Panc1 (cell line): ENCODE results near the gene ADCY2. TPM values are rescaled to one million over a fixed set of nuclear protein-coding genes. Genes with fewer than 3 reads are reported as not detected.

ENCODE experiments used
- ATAC-seq: fragments of 200-7000 bp; cut with Tn5 transposase; 2 replicates; pipeline ENCODE4 v1.9.1; 2020; ENCODE audit warnings: mild to moderate bottlenecking, moderate library complexity
- Bru-seq: library from RNA; stranded (reverse); fragments of 400-500 nt; gene quantifications from one replicate; lab custom pipeline; 2021; lab: Mats Ljungman, UMichigan
- BruChase-seq, 2 experiments: library from RNA; stranded (reverse); fragments of 400-500 nt; gene quantifications; one replicate each; lab custom pipeline; 2021; lab: Mats Ljungman, UMichigan
- BruUV-seq: library from RNA; stranded (reverse); fragments of 400-500 nt; replicated peaks from 2 replicates; lab custom pipeline; 2021; lab: Mats Ljungman, UMichigan
- CTCF ChIA-PET: fragments of 300-600 bp; sonication (Branson Sonifier 250); formaldehyde crosslinking; loops from one replicate; lab custom pipeline; 2022; ENCODE audit warnings: antibody characterized with exemption; lab: Charles Lee
- POLR2A ChIA-PET: fragments of 300-600 bp; sonication (Branson Sonifier 250); formaldehyde crosslinking; loops from one replicate; lab custom pipeline; 2022; ENCODE audit warnings: antibody characterized with exemption; lab: Charles Lee
- DNase-seq: peaks from one replicate; pipeline ENCODE4 v3.0.0-alpha.2; 2010; ENCODE audit warnings: low read depth, low spot score
- H3K27ac ChIP-seq: 2 replicates; pipeline ENCODE4 v1.5.1; 2011; ENCODE audit warnings: mild to moderate bottlenecking, low read length, inconsistent platforms
- H3K27me3 ChIP-seq: fragments of 200-500 bp; sonication (Bioruptor generic); 2 replicates; pipeline ENCODE4 v1.6.0; 2014; ENCODE audit warnings: low read length, inconsistent platforms; ENCODE audit not compliant: control insufficient read depth, insufficient read depth
- H3K36me3 ChIP-seq: fragments of 200-500 bp; sonication (Bioruptor generic); 2 replicates; pipeline ENCODE4 v1.5.1; 2014; ENCODE audit warnings: inconsistent platforms, mild to moderate bottlenecking, low read length, moderate library complexity; ENCODE audit not compliant: control insufficient read depth, insufficient read depth
- H3K4me1 ChIP-seq: 2 replicates; pipeline ENCODE4 v1.5.1; 2011; ENCODE audit warnings: inconsistent platforms, mild to moderate bottlenecking, low read length, moderate library complexity; ENCODE audit not compliant: control insufficient read depth, insufficient read depth
- H3K4me3 ChIP-seq, 2 experiments: 2 replicates each; pipeline ENCODE4 v1.5.1; 2011 to 2012; ENCODE audit warnings: low read depth in 2 of 2, low read length in 2 of 2, mild to moderate bottlenecking in 2 of 2, inconsistent platforms in 1 of 2, moderate library complexity in 1 of 2
- H3K9me3 ChIP-seq: fragments of 200-500 bp; sonication (Bioruptor generic); 2 replicates; pipeline ENCODE4 v1.5.1; 2014; ENCODE audit warnings: low read depth, mild to moderate bottlenecking, inconsistent platforms, low read length, moderate library complexity; ENCODE audit not compliant: control insufficient read depth, insufficient read depth
- CTCF ChIP-seq: fragments of 450-650 bp; IDR thresholded peaks from 2 replicates; pipeline ENCODE4 v1.5.1; 2017; ENCODE audit warnings: mild to moderate bottlenecking
- POLR2AphosphoS5 ChIP-seq: IDR thresholded peaks from 2 replicates; pipeline ENCODE4 v1.6.1; 2012; ENCODE audit warnings: mild to moderate bottlenecking, low read depth, low read length, moderate library complexity
- REST ChIP-seq, 2 experiments: IDR thresholded peaks; 2 replicates each; pipeline ENCODE4 v1.6.1; 2011 to 2012; ENCODE audit warnings: low read depth in 2 of 2, control low read depth in 1 of 2, low read length in 1 of 2, mild to moderate bottlenecking in 1 of 2, moderate library complexity in 1 of 2; ENCODE audit not compliant: insufficient read depth in 1 of 2
- SIN3A ChIP-seq: IDR thresholded peaks from 2 replicates; pipeline ENCODE4 v1.6.1; 2012; ENCODE audit warnings: low read depth, mild to moderate bottlenecking, low read length, moderate library complexity, borderline replicate concordance; ENCODE audit not compliant: insufficient read depth
- TCF7L2 ChIP-seq: IDR thresholded peaks from 2 replicates; pipeline ENCODE4 v1.6.1; 2011; ENCODE audit warnings: mild to moderate bottlenecking, low read depth, low read length, inconsistent platforms
- in situ Hi-C: cut with HindIII; loops from 2 replicates; pipeline ENCODE4 v1.10.0; 2016; ENCODE audit warnings: low sequenced_read_pairs, low pct_unique_long_range_greater_than_20kb
- intact Hi-C: fragments of 100-400 bp; cut with micrococcal nuclease; formaldehyde crosslinking; loops from one replicate; pipeline ENCODE4 v1.10.0; 2022; ENCODE audit not compliant: unreplicated experiment
- long read RNA-seq: library from polyadenylated mRNA; unstranded; transcript quantifications from one replicate; pipeline ENCODE4 v2.0.0, GENCODE V29; 2021; ENCODE audit not compliant: unreplicated experiment
- polyA plus RNA-seq: library from polyadenylated mRNA; unstranded; fragments of >200 nt; gene quantifications from one replicate; pipeline ENCODE4 v1.2.1, GENCODE V29; 2012; ENCODE audit warnings: missing spikeins; ENCODE audit not compliant: insufficient read length
- total RNA-seq: library from RNA; stranded (reverse); gene quantifications from one replicate; pipeline ENCODE4 v1.2.1, GENCODE V29; 2021; ENCODE audit not compliant: unreplicated experiment

The ADCY2 gene
- total RNA-seq: 0.13 TPM
- polyA plus RNA-seq: 0.04 TPM
- percentile 15 among the genes with signal in this experiment for Bru-seq, nascent RNA
- percentile 10 among the genes with signal in this experiment for BruChase-seq, experiment 1, labeled RNA remaining after a 2-hour chase
- BruChase-seq, experiment 2, labeled RNA remaining after a 6-hour chase: percentile 8 among the genes with signal in this experiment
- long read RNA-seq: 0 reads

GRCh38 chr5:7395947-7396712, at the start of gene ADCY2:
TSS of gene ADCY2 (plus strand) at chr5:7396138. CDS start at chr5:7396297, 159 bp downstream.
- Histone ChIP-seq H3K4me1 (peaks cover 4% of the 10 kb centered on the region; the same call in 1 of the 2 replicates), H3K27ac (no peak within 1 kb of the TSS), H3K9me3 (no peaks in the 10 kb centered on the region), H3K36me3 (no peaks in the 10 kb centered on the region), H3K27me3 (peaks cover 23% of the 10 kb centered on the region), H3K4me3 (peak within 1 kb of the TSS; percentile 28 to 42)
- CTCF ChIA-PET: no interaction called here
- TF ChIP-seq POLR2AphosphoS5: no peak
- no peak for TF ChIP-seq SIN3A
- no peak for TF ChIP-seq TCF7L2
- TF ChIP-seq CTCF: no peak
- TF ChIP-seq REST (IDR thresholded peaks at IDR 0.05; ENCODE audit: insufficient read depth in 1 of 2, low read depth in 2 of 2, low read length in 1 of 2): no peak
- POLR2A ChIA-PET: no interaction called here
- in situ Hi-C loops: no loop called here
- intact Hi-C loops: loop anchor here (5.0 to 10.0 kb wide), 2 partner anchors 349 to 629 kb away; no protein-coding TSS in a partner anchor
- DNase-seq (no peak), ATAC-seq (peak; percentile 80)
- BruUV-seq: no TSS peak

GRCh38 chr5:7347377-7347776, 48.6 kb upstream of the ADCY2 start:
- POLR2A ChIA-PET: no interaction called here
- in situ Hi-C loops: no loop called here

More at GRCh38 chr5:7347377-7347776, 48.6 kb upstream of the ADCY2 start:
- CTCF ChIA-PET: no interaction called here
- no peaks in the 10 kb centered on the region for H3K36me3 ChIP-seq
- ATAC-seq (no peak), DNase-seq (no peak)
- no TSS peak for BruUV-seq
- H3K4me1 ChIP-seq: no peaks in the 10 kb centered on the region
- intact Hi-C loops: no loop called here
- H3K27ac ChIP-seq: no peak overlapping the region
- no peaks in the 10 kb centered on the region for H3K27me3 ChIP-seq
- no peaks in the 10 kb centered on the region for H3K9me3 ChIP-seq
- TF ChIP-seq CTCF (no peak), SIN3A (no peak), POLR2AphosphoS5 (no peak), TCF7L2 (no peak), REST (IDR thresholded peaks at IDR 0.05; ENCODE audit: insufficient read depth in 1 of 2, low read depth in 2 of 2, low read length in 1 of 2) (no peak)
- H3K4me3 ChIP-seq: no peak overlapping the region
